Superior temporal gyrus (tissue), 1 donor: ENCODE results near the gene KIF3B.
"Not testable (repeated sequence)": the region's sequence is repeated elsewhere in the genome, so short reads cannot be mapped to it uniquely, and the experiment has no call there.

ENCODE experiments used
- DNase-seq: peaks from one replicate; pipeline ENCODE4 v3.0.0-alpha.2; 2016; ENCODE audit errors: extremely low spot score

The KIF3B gene

GRCh38 chr20:32330555-32330897, 53.1 kb downstream of the KIF3B start:
- no peak for DNase-seq

- peak; percentile 44 for DNase-seq
These were observed 55.2 kb downstream of the KIF3B start for GRCh38 chr20:32332614-32333013.

DNA sequence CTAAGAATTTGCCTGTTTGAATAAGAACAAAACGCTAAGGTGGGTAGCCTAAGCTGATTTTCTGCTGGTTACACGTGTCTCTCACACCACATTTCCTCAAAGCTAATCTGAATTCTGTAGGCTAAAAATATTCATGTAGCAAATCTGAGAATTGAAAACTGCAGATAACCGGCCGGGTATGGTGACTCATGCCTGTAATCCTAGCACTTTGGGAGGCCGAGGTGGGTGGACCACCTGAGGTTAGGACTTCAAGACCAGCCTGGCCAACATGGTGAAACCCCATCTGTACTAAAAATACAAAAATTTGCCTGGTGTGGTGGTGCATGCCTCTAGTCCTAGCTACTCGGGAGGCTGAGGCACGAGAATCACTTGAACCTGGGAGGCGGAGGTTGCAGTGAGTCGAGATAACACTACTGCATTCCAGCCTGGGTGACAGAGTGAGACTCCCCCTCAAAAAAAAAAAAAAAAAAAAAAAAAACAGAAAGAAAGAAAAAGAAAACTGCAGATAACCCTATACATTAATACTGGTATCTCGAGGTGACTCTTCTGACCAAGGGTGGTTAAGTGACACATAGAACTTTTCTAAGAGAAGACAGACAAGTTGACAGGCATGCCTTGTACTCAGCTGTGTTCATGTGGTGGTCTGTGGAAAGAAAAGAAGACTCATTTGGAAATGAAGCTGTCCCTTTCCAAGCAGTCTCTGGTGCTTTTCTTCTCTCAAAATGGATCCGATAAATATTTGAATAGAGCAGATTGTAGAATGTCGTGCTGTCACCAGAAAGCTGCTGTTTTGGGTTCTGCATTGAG, 55.9 kb downstream of the KIF3B start:
- DNase-seq: peak; percentile 29

- no peak for DNase-seq
These were observed 56.8 kb downstream of the KIF3B start for GRCh38 chr20:32333988-32334885.

DNA sequence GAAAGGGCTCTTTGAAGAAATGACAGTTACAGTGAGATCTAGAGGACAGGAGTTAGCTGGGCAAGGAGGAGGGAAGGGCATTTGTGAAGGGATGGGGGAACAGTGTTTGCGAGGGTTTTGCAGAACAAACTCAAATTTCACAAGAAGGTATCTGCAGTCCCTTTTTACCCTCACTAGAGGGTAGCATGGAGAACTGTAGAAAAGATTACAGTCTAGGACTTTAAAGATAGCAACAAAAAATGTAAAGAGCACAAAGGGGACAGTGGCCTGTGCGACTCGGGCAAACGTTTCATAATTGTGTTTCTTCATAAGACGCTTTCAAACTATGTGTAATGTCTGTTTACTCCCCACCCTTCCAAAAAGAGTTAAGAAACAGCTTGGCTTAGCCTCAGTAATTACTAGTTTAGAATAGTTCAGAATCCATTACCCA, 59.5 kb downstream of the KIF3B start:
- peak; percentile 57 for DNase-seq

GRCh38 chr20:32337937-32338661, 60.6 kb downstream of the KIF3B start:
- DNase-seq: no peak

DNA sequence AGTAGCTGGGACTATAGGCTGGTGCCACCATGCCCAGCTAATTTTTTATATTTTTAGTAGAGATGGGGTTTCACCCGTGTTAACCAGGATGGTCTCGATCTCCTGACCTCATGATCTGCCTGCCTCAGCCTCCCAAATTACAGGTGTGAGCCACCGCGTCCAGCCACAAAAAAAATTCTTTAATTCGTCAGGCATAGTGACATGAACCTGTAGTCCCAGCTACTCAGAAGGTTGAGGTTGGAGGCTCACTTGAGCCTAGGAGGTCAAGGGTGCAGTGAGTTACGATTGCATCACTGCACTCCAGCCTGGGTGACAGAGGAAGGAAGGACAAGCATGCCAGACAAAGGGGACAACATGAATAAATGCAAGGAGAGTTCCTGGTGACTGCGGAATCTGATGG, 61.2 kb downstream of the KIF3B start:
- no peak for DNase-seq

- no peak for DNase-seq
These were observed 61.7 kb downstream of the KIF3B start for GRCh38 chr20:32339116-32339515.

- not testable (repeated sequence) for DNase-seq
These were observed 63.6 kb downstream of the KIF3B start for GRCh38 chr20:32341053-32341452.

GRCh38 chr20:32343439-32343838, 66.0 kb downstream of the KIF3B start:
- DNase-seq: no peak

DNA sequence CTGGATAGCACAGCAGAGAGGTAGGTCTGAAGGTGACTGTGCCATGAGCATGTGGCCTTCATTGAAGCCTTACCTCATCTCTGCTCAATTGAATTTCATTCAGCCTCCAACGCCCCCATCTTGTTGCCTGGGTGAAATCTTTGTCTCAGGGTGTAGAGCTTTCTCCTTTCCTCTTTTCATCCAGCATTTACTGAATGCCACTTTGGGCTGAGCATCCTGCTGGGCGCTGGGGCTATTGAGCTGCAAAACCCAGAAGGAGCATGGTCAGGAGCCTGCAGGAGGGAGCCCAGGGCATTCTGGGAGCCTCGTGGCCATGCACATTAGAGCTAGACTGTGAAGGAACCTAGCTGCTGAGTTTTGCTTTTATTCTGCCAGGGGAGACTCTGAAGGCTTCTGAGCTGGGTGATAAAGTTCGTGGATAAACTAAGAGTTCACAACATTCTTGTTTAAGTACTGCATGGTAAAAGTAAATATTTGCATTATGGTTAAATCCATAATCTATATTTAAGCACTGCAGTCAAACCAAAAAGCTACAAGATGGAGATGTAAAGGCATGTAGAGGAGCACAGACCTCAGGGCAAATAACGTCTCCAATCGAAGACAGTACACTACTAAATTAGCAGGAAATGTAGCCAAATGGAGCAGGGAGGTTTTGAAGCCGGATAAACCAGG, 67.5 kb downstream of the KIF3B start:
- no peak for DNase-seq

GRCh38 chr20:32348207-32348606, 70.8 kb downstream of the KIF3B start:
- no peak for DNase-seq

DNA sequence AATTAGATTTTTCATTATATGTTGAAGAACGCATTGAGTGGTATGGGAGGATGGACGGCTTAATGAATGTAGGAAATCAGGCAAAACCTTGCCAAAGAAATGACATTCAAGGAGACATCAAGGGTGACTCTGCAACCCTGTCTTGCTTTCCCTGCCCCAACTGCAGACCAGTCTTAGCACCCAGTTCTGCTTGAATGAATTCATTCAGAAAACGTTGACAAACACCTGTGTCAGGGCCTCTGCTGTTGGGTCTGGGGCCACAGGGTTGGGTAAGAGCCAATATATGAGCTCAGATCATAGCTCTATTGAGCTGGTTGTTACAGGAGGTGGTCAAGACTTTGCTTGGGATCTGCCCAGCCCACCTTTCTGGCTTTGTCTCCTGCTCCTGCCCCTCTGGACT, 73.0 kb downstream of the KIF3B start:
- no peak for DNase-seq

GRCh38 chr20:32352121-32352720, 74.8 kb downstream of the KIF3B start:
- no peak for DNase-seq

DNA sequence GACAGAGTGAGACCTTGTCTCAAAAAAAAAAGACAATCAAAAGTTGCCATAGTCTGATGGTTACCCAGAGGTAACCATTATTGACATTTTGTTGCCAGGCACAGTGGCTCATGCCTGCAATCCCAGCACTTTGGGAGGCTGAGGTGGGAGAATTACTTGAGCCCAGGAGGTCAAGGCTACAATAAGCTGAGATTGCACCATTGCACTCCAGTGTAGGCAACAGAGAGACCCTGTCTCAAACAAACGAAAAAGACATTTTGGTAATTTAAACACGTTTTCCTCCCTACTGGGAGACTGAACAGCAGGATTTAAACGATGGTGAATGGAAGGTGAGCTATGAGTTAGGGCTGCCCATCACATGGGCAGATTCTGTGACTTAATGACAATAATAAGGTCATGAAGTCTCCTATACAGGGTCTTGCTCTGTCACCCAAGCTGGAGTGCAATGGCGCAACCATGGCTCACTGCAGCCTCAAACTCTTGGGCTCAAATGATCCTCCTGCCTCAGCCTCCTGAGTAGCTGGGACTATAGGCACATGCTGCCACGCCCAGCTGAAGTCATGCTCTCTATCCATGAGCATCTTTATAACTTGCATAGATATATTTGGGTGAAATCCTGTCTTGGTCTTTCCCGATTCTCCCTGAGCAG, 76.5 kb downstream of the KIF3B start:
- no peak for DNase-seq

DNA sequence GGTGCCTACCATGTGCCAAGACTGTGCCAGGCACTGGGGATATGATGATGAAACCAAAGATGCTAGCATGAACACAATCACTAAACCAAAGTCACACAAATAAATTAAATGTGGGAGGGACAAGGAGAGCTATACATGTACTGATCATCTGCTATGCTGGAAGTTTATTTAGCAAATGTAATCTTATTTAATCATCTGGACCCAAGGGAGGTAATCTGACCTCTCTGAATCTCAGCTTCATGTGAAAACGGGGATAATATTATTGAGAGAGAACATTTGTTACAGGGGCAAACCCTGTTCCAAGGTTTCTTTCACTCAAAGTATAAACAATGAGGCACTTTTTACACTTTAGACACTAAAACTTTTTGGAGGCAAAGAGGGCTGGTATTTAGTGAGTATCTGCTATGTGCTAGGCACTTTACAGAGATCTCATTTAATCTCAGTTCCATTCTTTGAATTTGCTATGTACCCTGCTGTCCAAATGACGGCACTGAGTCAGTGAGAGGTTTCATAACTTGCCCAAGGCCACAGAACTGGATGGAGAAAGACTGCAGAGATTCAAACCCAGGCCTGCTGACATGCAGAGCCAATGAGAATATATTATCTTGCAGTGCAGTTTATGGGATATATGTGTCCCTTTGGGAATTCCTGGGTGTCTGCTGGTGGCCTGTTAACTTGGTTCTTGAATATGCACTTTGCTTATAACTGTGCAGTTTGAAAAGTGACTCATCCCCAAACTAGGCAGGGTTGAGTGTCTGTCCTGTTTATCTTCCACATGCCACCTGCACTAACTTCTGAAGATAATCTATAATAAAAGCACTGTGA, 77.4 kb downstream of the KIF3B start:
- DNase-seq: no peak

- no peak for DNase-seq
These were observed 78.0 kb downstream of the KIF3B start for GRCh38 chr20:32355417-32355841.

GRCh38 chr20:32355907-32356621, 78.6 kb downstream of the KIF3B start:
- not testable (repeated sequence) for DNase-seq
